Suppressor macrophage (primary cell): ENCODE results near the gene CYP2A7.
"Not testable (repeated sequence)": the region's sequence is repeated elsewhere in the genome, so short reads cannot be mapped to it uniquely, and the experiment has no call there.

Source experiments
- DNase-seq, 4 experiments: peaks; one replicate each; pipeline ENCODE4 v3.0.0-alpha.2; 2020 to 2022

CYP2A7 gene

DNA sequence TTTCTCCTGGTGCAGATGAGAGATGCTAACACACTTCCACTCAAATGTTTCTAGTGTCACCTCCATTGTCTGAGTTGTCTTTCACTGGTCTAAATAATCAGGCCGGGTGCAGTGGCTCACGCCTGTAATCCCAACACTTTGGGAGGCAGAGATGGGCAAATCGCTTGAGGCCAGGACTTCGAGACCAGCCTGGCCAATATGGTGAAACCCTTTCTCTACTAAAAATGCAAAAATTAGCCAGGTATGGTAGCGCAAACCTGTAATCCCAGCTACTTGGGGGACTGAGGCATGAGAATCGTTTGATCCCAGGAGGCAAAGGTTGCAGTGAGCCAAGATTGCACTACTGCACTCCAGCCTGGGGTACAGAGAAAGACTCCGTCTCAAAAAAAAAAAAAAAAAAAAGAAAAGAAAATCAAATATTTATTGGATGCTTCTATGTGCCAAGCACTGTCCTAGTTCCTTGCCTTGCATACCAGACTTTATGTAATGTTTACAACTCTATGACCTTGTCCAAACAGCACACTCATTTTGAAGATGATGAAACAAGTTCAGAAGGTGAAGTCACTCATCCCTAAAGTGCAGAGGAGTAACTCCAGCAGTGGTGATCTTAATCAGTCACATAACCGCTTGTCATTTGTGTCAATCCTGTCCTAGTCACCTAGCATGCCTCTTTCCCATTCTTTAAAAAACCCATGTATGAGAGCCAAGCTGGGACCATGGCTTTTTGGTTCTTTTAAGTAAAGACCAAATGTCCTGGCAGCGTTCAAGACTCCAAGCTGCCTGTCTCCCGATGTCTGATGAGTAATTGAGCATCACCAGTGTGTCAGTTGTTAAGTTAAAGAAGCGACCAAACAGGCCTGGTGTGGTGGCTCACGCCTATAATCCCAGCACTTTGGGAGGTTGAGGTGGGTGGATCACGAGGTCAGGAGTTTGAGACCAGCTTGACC, 15.1 kb upstream of the CYP2A7 start:
- DNase-seq: peak in 1 of 4 experiments; percentile 41

DNA sequence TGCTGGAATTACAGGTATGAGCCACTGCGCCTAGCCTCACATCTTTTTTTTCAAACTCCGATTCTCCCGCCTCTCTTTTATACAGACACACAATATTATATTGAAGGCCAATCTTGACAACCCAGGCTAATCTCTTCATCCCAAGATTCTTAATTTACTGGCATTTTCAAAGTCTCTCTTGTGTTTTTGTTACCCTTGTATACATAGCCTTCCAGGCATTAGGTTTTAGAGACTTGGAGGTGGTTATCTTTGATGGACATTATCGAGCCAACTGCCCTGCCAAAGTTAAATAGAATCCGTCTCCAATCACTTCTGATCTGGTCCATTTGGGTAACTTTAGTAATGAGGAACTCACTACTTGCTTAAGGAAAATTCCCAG, 14.4 kb upstream of the CYP2A7 start:
- no peak for DNase-seq

DNA sequence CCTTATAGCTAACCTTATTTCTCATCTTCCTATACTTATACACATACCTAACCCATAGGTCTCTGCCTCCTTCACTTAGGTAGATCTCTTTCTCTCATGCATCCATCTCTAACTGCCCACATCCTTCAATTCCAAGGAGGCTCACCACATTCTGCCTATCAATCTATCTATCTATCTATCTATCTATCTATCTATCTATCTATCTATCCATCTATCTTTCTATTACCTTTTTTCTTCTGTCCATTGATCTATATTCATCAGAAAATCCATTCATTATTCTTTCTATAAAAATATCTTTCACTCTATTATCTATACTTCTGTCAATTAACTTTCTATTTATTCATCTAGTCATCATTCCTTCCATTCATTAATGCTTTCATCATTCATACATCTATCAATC, 11.1 kb upstream of the CYP2A7 start:
- DNase-seq: no peak

DNA sequence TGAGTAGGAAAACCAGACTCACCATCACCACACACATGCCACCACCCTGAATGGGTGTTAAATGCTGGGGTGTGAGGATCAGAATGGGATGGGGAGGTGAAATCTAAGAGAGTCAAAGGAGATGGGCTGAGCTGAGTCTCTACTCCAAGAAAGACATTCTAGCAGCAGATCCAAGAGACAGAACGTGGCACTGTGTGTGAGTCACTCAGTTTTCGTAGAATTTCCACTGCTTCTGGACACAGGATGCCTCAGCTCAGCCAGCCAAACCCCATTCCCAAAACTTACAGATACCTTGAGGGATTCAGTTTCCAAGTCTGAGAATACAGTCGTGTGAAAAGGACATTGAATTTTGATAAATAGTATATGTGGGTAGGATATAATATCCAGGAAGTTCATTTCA, 7.3 kb upstream of the CYP2A7 start:
- no peak for DNase-seq

DNA sequence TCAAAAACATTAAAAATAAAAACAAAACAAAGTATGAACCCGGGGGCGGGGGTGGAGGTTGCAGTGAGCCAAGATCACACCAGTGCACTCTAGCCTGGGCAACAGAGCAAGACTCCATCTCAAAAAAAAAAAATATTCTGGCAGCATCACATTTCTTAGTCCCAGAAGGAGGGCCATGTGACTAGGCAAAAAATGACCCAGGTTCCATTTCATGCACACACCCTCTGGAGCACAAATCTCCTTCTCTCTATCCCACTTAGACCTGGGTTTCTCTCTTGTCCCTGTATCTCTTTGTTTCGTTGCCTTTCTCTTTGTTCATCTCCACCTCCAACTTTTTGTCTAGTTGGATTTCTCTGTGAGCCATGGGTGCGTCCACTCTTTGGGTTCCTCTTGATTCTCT, 6.2 kb upstream of the CYP2A7 start:
- no peak for DNase-seq

DNA sequence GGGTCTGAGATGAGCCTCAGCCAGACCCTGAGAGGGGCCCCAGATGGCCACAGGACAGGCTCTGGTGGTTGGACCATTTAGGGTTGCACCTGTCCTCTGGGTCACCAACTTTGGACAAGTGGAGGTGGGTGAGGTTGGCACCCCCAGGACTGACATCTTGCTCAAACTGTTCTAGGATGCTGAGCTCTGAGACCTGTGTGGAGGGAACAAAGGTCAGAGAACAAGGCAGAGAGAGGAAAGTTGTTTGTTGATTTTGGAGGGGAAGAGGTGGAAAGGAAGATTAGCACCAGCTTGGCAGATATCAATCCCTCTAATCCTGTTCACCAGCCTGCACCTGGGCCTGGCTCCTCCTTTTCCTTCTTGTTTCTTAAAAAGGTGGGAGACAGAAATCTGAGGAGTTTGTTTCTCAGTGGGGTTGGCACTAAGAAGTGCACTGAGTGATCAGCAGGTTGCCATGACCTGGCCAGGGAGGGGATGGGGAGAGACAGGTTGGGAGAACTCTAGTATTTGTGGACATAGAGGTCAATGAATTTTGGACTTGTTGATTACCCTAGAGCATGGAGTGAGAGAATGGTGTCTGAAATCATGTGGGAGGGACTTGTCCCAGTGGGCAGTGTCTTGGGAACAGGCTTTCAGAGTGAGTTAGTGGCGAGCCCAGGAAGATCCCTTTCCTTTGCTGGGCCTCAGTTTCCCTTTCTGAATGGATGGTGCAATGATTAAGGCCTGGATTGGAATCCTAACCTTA, 2.3 kb upstream of the CYP2A7 start:
- not testable (repeated sequence) for DNase-seq

DNA sequence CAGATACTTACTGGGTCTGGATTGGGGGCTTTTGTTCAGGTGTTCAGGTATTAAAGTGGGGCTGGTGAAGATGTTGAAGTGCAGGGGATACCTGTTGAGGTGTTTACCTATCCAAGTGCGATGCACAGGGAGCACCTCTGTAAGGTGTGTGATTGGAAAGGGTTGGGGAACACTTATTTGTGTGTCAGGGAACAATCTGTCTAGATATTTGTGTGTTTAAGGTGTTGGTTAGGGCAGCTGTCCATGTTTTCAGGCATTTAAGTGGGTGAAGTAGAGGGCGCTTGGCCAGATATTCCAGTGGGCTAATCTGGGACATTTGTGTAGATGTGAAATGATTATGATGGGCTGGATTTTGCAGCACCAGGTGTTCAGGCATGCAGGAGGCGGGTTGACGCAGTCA, 2.7 kb downstream of the CYP2A7 start:
- DNase-seq: not testable (repeated sequence)

DNA sequence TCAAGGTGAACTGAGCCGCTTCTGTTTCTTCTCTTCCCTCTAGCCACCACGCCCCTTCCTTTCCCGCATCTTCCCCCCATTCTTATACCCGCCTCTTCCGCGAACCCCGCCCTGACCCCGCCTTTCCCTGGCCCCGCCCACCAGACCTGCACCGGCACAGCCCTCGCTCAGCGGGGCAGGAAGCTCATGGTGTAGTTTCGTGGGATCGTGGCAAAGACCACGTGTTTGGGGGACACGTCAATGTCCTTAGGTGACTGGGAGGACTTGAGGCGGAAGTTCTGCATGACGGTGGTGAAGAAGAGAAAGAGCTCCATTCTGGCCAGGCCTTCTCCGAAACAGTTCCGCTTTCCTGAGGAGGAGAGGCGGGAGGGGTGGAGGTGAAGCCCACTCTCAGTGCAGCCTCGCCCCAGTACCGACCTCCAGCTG, 6.5 kb downstream of the CYP2A7 start:
- DNase-seq: peak; percentile 62 to 83 (median 71)

DNA sequence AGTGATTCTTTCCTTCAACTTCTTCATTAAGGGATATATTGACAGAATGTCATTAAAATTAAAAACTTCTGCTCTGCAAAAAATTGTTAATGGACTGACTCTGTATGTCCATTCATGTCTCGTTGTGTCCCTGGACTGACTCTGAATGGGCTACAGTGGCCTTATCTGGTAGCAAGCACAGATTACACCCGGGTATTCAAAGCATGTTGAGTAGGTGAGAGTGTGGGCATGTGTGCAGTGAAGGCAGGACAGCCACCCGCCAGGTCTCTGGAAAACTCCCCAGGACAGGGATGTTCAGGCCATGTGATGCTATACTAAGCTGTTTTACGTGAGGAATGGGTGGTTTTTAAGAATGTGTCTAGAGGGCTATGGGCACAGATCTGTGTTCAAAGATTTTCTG, 7.2 kb downstream of the CYP2A7 start:
- DNase-seq: not testable (repeated sequence)

DNA sequence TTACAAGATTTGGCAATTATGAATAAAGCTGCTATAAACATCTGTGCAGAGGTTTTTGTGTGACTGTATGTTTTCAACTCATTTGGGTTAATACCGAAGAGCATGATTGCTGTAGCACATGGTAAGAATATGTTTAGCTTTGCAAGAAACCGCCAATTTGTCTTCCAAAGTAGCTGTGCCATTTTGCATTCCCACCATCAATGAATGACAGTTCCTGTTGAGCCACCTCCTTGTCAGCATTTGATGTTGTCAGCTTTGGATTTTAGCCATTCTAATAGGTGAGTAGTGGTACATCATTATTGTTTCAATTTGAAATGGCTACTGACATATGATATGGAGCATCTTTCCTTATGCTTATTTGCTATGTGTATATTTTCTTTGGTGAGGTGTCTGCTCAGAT, 8.2 kb downstream of the CYP2A7 start:
- not testable (repeated sequence) for DNase-seq

DNA sequence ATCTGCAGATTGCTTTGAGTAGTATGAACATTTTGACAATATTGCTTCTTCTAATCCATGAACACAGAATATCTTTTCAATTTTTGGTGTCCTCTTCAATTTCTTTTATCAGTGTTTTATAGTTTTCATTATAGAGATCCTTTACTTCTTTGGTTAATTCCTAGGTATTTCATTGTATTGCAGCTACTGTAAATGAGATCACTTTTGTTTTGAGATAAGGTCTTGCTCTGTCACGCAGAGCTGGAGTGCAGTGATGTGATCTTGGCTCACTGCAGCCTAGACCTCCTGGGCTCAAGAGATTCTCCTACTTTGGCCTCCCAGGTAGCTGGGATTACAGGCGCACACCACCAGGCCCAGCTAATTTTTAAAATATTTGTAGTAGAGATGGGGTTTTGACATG, 9.8 kb downstream of the CYP2A7 start:
- DNase-seq: no peak

DNA sequence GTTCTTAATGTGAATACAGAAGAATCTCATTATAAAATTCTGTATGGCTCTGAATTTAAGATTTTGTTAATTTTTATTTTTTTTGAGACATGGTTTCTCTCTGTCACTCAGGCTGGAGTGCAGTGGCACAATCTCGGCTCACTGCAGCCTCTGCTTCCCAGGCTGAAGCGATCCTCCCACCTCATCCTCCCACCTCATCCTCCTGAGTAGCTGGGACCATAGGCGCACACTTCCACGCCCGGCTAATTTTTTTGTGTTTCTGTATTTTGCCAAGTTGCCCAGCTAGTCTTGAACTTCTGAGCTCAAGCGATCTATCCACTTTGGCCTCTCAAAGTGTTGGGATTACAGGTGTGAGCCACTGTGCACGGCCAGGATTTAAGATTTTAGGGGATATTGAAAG, 14.3 kb downstream of the CYP2A7 start:
- no peak for DNase-seq

DNA sequence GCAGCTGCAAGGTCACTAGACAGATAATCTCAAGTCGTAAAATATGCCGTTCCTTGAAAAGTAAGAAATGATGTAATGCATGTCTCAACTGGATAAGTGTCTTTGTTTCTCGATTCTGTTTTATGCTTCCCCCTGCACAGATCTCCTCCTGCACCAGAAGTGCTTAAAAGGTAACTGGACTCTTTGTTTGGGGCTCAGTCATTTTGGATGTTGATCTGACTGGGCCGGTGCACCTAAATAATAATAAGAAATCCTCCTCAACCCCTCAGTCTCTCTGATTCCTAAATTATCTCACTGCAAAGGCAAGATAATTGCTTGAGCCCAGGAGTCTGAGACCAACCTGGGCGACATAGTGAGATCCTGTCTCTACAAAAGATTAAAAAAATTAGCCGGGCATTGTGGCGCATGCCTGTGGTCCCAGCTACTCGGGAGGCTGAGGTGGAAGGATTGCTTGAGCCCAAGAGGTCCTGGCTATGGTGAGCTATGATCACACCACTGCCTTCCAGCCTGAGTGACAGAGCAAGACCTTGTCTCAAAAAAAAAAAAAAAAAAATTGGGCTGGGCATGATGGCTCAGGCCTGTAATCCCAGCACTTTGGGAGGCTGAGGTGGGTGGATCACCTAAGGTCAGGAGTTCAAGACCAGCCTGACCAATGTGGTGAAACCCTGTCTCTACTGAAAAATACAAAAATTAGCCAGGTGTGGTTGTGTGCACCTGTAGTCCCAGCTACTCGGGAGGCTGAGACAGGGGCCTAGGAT, 17.1 kb downstream of the CYP2A7 start:
- not testable (repeated sequence) for DNase-seq

DNA sequence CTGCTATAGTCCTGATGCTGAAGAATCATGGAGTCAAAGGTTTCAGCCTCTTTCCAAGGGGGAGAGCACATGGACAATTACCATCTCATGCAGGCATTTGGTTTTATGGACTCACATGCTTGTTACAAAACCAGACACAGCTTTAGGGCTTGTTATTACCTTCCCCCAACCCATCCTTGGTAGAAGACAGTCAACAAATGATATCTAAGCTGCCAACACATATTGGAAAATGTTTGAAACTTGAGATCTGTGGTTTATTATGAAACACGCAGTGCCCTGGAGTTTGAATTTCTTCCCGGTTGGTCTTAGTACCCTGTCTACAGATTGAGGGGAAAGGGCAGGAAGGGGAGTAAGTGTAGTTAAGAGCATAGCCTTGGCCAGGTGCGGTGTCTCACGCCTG, 19.2 kb downstream of the CYP2A7 start:
- DNase-seq: no peak

DNA sequence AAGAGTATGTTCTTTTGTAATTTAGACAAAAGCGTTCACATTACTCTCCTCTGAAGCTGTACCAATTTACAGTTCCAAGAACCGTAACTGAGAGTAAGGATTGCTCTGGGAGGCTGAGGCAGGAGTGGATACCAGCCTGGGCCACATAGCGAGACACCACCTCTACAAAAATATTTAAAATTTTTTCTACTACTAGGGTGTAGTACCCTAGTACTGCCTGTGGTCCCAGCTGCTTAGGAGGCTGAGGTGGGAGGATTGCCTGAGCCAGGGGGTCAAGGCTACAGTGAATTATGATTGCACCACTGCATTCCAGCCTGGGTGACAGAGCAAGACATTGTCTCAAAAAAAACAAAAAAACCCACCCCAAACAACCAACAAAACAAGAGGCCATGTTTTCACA, 19.7 kb downstream of the CYP2A7 start:
- DNase-seq: no peak

DNA sequence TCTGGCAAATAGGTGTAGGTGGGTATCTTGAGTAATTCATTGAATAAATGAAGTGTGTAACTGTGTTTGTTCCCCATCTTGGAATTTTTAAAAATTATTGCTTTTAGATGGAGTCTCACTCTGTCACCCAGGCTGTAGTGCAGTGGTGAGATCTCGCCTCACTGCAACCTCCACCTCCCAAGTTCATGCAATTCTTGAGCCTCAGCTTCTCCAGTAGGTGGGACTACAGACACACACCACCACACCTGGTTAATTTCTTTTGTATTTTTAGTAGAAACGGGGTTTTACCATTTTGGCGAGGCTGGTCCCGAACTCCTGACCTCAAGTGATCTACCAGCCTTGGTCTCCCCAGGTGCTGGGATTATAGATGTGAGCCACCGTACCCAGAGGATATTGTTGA, 23.9 kb downstream of the CYP2A7 start:
- DNase-seq: no peak

DNA sequence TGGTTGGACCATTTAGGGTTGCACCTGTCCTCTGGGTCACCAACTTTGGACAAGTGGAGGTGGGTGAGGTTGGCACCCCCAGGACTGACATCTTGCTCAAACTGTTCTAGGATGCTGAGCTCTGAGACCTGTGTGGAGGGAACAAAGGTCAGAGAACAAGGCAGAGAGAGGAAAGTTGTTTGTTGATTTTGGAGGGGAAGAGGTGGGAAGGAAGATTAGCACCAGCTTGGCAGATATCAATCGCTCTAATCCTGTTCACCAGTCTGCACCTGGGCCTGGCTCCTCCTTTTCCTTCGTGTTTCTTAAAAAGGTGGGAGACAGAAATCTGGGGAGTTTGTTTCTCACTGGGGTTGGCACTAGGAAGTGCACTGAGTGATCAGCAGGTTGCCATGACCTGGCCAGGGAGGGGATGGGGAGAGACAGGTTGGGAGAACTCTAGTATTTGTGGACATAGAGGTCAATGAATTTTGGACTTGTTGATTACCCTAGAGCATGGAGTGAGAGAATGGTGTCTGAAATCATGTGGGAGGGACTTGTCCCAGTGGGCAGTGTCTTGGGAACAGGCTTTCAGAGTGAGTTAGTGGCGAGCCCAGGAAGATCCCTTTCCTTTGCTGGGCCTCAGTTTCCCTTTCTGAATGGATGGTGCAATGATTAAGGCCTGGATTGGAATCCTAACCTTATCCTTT, 29.4 kb downstream of the CYP2A7 start:
- DNase-seq: not testable (repeated sequence)

DNA sequence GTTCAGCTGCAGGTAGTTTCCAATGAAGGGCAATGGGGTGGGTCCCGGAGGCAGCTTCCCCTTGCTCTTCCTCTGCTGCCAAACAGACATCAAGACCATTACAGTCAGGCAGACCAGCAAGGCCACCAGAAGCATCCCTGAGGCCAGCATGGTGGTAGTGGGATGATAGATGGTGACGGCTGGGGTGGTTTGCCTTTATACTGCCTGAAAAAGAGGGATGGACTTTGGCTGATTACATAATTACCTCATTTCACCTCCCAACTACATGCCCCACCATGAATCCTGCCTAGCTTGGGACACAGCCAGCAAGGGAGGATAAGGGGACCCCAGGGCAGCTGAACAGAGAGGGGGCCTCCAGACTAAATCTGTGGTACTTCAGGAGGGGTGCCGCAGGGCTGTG, 31.8 kb downstream of the CYP2A7 start, which contains the start of gene CYP2A6:
Gene CYP2A6, minus strand, starts transcription at position 171 of the 400 bp plus-strand sequence. Its CDS starts 21 bp downstream, at position 150.
- not testable (repeated sequence) for DNase-seq

DNA sequence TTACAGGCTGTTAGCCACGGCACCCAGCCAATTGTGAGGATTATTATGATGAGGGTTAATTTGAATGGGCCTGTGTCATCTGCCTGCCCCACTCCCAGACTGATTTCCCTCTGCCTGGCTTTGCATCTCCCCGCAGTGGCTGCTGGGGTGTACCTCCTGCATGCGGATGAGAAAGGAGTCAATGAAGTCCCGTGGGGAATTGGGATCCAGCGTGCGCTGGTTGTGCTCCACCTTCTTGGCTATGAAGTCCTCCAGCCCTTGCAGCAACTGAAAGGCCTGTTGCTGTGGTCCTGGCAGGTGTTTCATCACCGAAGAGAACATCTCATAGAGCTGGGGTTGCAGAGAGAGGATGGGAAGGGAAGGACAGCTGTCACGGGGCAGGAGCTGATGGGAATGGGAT, 35.3 kb downstream of the CYP2A7 start:
- DNase-seq: not testable (repeated sequence)

DNA sequence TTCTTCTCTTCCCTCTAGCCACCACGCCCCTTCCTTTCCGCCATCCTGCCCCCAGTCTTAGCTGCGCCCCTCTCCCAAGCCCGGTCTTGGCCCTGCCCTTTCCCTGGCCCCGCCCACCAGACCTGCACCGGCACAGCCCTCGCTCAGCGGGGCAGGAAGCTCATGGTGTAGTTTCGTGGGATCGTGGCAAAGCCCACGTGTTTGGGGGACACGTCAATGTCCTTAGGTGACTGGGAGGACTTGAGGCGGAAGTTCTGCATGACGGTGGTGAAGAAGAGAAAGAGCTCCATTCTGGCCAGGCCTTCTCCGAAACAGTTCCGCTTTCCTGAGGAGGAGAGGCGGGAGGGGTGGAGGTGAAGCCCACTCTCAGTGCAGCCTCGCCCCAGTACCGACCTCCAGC, 38.4 kb downstream of the CYP2A7 start:
- DNase-seq: peak; percentile 54 to 76 (median 66)

DNA sequence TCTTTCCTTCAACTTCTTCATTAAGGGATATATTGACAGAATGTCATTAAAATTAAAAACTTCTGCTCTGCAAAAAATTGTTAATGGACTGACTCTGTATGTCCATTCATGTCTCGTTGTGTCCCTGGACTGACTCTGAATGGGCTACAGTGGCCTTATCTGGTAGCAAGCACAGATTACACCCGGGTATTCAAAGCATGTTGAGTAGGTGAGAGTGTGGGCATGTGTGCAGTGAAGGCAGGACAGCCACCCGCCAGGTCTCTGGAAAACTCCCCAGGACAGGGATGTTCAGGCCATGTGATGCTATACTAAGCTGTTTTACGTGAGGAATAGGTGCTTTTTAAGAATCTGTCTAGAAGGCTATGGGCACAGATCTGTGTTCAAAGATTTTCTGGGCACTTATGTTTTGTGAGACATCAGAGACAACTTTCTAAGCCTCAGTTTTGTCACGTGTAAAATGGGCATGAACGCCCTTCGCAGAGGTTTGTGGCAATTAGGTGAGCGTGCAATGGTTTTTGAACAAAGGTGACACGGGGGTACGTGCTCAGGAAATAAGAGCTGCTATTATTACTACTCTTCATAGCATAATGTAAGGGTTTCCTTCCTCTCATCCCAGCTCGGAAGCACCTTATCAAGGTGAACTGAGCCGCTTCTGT, 38.9 kb downstream of the CYP2A7 start:
- DNase-seq: not testable (repeated sequence)

DNA sequence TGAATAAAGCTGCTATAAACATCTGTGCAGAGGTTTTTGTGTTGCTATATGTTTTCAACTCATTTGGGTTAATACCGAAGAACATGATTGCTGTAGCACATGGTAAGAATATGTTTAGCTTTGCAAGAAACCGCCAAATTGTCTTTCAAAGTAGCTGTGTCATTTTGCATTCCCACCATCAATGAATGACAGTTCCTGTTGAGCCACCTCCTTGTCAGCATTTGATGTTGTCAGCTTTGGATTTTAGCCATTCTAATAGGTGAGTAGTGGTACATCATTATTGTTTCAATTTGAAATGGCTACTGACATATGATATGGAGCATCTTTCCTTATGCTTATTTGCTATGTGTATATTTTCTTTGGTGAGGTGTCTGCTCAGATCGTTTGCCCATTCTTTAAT, 40.0 kb downstream of the CYP2A7 start:
- DNase-seq: not testable (repeated sequence)
